Osteoblast (primary cell): ENCODE results near the gene PCDHGA6. TPM values are rescaled to one million over a fixed set of nuclear protein-coding genes. Genes with fewer than 3 reads are reported as not detected.

Source experiments
- DNase-seq: peaks from one replicate; pipeline ENCODE4 v3.0.0; 2011; ENCODE audit warnings: low spot score, mixed read lengths; ENCODE audit not compliant: insufficient read length; ENCODE audit errors: missing footprints
- H2AFZ ChIP-seq: 2 replicates; pipeline ENCODE4 v1.6.0; 2011; ENCODE audit warnings: mild to moderate bottlenecking, low read length
- H3K27ac ChIP-seq: 2 replicates; pipeline ENCODE4 v1.5.1; 2011; ENCODE audit warnings: mild to moderate bottlenecking, low read depth, low read length, moderate library complexity
- H3K27me3 ChIP-seq: 2 replicates; pipeline ENCODE4 v1.6.0; 2012; ENCODE audit warnings: mild to moderate bottlenecking, control low read depth, inconsistent platforms, low read length, moderate library complexity; ENCODE audit not compliant: insufficient read depth
- H3K36me3 ChIP-seq: 2 replicates; pipeline ENCODE4 v1.5.1; 2011; ENCODE audit warnings: mild to moderate bottlenecking, low read length, control low read depth, moderate library complexity; ENCODE audit not compliant: insufficient read depth
- H3K4me1 ChIP-seq: 2 replicates; pipeline ENCODE4 v1.5.1; 2011; ENCODE audit warnings: mild to moderate bottlenecking, low read length, control low read depth, moderate library complexity; ENCODE audit not compliant: insufficient read depth
- H3K4me2 ChIP-seq: 2 replicates; pipeline ENCODE4 v1.6.0; 2011; ENCODE audit warnings: mild to moderate bottlenecking, low read length; ENCODE audit not compliant: insufficient read depth
- H3K4me3 ChIP-seq: fragments of 200-600 bp; sonication (generic); 3 replicates; pipeline ENCODE4 v1.5.1; 2012; ENCODE audit warnings: mild to moderate bottlenecking, low read length, inconsistent platforms; ENCODE audit not compliant: insufficient read depth
- H3K79me2 ChIP-seq: 2 replicates; pipeline ENCODE4 v1.6.0; 2012; ENCODE audit warnings: mild to moderate bottlenecking, low read length, control low read depth, inconsistent platforms; ENCODE audit not compliant: insufficient read depth
- H3K9me3 ChIP-seq: 2 replicates; pipeline ENCODE4 v1.5.1; 2011; ENCODE audit warnings: low read depth, low read length, control low read depth
- H4K20me1 ChIP-seq: 2 replicates; pipeline ENCODE4 v1.6.0; 2012; ENCODE audit warnings: mild to moderate bottlenecking, low read length, control low read depth; ENCODE audit not compliant: insufficient read depth
- total RNA-seq: library from RNA; depleted of rRNA; stranded (reverse); fragments of >200 nt; gene quantifications from 2 replicates; pipeline ENCODE4 v1.2.3, GENCODE V29; 2012
- TF ChIP-seq, protein P1 (sequence below): IDR thresholded peaks from 2 replicates; pipeline ENCODE4 v1.5.1; 2011; ENCODE audit warnings: mild to moderate bottlenecking, low read depth, low read length, moderate library complexity; ENCODE audit errors: extremely low read depth

PCDHGA6 gene
- 5.0 and 5.1 TPM in 2 replicates for total RNA-seq

DNA sequence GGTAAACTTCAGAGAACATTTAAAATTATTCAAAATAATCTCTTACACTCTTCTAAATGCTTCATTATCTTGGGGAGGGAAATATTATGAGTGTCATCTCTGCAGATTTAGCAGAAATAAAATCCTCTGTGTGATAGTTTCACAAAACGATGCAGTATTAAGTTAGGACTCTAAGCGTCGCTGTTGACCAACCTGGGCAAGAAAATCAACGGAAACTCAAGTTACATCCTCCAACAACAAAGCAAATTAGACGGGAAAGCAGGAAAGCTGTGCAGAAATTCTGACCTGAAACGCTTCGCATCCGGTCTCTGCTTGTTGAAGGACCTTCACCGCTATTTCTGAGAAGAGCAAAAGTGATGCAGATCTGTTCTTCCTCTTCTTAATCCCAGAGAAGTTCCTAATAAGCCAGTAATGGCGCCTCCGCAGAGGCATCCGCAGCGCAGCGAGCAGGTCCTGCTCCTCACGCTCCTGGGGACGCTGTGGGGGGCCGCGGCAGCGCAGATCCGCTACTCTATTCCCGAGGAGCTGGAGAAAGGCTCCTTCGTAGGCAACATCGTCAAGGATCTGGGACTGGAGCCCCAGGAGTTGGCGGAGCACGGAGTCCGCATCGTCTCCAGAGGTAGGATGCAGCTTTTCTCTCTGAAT, at the start of gene PCDHGA6:
PCDHGA6 (plus strand) TSS at position 219 of the 645 bp plus-strand sequence; CDS start at position 412, 193 bp downstream.
- DNase-seq, result peak; percentile 84
- TF ChIP-seq, protein P1, sequence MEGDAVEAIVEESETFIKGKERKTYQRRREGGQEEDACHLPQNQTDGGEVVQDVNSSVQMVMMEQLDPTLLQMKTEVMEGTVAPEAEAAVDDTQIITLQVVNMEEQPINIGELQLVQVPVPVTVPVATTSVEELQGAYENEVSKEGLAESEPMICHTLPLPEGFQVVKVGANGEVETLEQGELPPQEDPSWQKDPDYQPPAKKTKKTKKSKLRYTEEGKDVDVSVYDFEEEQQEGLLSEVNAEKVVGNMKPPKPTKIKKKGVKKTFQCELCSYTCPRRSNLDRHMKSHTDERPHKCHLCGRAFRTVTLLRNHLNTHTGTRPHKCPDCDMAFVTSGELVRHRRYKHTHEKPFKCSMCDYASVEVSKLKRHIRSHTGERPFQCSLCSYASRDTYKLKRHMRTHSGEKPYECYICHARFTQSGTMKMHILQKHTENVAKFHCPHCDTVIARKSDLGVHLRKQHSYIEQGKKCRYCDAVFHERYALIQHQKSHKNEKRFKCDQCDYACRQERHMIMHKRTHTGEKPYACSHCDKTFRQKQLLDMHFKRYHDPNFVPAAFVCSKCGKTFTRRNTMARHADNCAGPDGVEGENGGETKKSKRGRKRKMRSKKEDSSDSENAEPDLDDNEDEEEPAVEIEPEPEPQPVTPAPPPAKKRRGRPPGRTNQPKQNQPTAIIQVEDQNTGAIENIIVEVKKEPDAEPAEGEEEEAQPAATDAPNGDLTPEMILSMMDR, result peak; percentile 61
- no peaks in the 10 kb centered on the region for H3K79me2 ChIP-seq
- no peaks in the 10 kb centered on the region for H3K4me1 ChIP-seq
- H3K4me2 ChIP-seq, result peak within 1 kb of the TSS; percentile 21
- H3K4me3 ChIP-seq, result peak within 1 kb of the TSS; percentile 68
- H2AFZ ChIP-seq, result peak within 1 kb of the TSS; percentile 55
- no peak within 1 kb of the TSS for H3K27ac ChIP-seq
- H4K20me1 ChIP-seq, result no peaks in the 10 kb centered on the region
- H3K9me3 ChIP-seq, result peaks cover 8% of the 10 kb centered on the region
- no peaks in the 10 kb centered on the region for H3K36me3 ChIP-seq
- H3K27me3 ChIP-seq, result peaks cover 16% of the 10 kb centered on the region

DNA sequence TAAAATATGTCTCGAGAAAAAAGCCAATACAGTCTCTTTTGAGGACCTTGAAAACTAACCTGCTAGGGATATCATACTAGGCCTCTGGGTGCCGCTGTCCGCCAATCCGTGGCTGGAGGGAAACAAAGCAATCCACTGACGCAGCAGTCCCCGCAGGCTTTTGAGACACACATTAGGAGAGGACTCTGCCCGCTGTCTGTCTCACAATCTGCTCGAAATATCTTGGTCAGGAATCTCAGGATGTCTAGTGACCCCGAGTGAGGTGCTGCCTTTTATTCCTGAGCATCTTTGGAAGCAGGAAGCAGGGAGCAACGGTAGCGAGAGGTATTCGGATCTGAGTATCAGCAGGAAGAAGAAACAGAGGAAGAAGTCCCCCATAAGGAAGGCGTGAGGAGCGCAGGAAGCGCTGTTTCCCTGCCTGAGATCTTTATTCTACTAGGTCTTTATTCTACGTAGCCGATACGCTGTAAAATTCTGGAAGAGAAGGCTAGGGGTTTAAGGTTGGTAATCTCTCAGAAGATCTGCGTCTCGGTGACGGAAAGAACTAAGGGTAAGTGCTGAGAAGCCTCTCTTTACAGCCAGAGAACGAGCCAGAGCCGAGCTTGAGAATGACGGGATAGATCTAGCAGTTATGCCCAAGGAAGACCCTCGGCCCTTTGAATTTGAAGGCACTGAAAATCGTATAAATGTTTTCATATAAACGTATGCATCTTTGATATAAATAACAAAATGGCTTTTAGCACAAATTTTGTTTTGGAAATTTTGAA, 47.4 kb upstream of the PCDHGA6 start:
- no peaks in the 10 kb centered on the region for H3K79me2 ChIP-seq
- peak overlapping the region; percentile 97 for H2AFZ ChIP-seq
- H3K9me3 ChIP-seq, result no peaks in the 10 kb centered on the region
- H3K4me1 ChIP-seq, result peaks cover 9% of the 10 kb centered on the region
- TF ChIP-seq, protein P1, result peak; percentile 85
- H3K4me2 ChIP-seq, result peak overlapping the region; percentile 98
- peak overlapping the region; percentile 47 for H3K27ac ChIP-seq
- H3K36me3 ChIP-seq, result no peaks in the 10 kb centered on the region
- H3K4me3 ChIP-seq, result peak overlapping the region; percentile 77
- no peaks in the 10 kb centered on the region for H4K20me1 ChIP-seq
- H3K27me3 ChIP-seq, result peaks cover 4% of the 10 kb centered on the region
- peak; percentile 89 for DNase-seq

DNA sequence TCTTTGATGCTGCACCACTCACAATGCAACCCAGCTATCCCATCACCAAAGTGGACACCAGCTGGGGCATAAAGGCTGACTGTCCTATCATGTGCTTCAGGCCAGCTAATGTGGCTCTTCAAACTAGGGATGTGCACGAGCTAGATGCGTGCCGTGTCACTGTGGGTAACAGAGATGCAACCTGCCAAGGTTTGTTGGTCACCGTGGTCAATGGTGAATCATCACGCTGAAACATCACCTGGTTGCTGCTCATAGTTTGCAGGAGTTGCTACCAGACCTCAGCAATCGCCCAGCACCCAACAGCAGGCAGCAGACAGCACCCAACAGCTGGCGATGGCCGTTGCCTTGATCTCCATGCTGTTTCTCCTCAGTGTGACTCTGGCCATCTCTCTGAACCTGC, 45.5 kb upstream of the PCDHGA6 start:
- Histone ChIP-seq H3K79me2 (no peaks in the 10 kb centered on the region), H4K20me1 (no peaks in the 10 kb centered on the region), H3K27me3 (peaks cover 19% of the 10 kb centered on the region), H3K36me3 (no peaks in the 10 kb centered on the region), H2AFZ (no peak overlapping the region), H3K4me2 (no peak overlapping the region), H3K4me1 (peaks cover 9% of the 10 kb centered on the region), H3K9me3 (no peaks in the 10 kb centered on the region), H3K4me3 (no peak overlapping the region), H3K27ac (no peak overlapping the region)
- DNase-seq, result no peak
- TF ChIP-seq, protein P1, result no peak
